DOHH2 (cell line): ENCODE measurements around the gene UMAD1.
A peak's percentile ranks its signal among the peaks of the same experiment; 100 is the strongest.

ENCODE experiments used
- H3F3A ChIP-seq: fragments of 200-600 bp; sonication (generic), shearing (Covaris generic); 2 replicates; pipeline ENCODE4 v1.6.0; 2016; ENCODE audit warnings: antibody characterized with exemption, mild to moderate bottlenecking; ENCODE audit not compliant: control insufficient read depth, insufficient read depth
- H3K27ac ChIP-seq: fragments of 200-600 bp; sonication (generic); 2 replicates; pipeline ENCODE4 v1.5.1; 2014; ENCODE audit warnings: low read depth, mild to moderate bottlenecking, low read length, moderate library complexity
- H3K27me3 ChIP-seq: fragments of 200-600 bp; sonication (generic); 2 replicates; pipeline ENCODE4 v1.6.1; 2014; ENCODE audit warnings: mild to moderate bottlenecking, low read length, mixed read lengths; ENCODE audit not compliant: control insufficient read depth
- H3K36me3 ChIP-seq: fragments of 200-600 bp; sonication (generic); 2 replicates; pipeline ENCODE4 v1.6.1; 2014; ENCODE audit warnings: mild to moderate bottlenecking, low read length, moderate library complexity, mixed read lengths; ENCODE audit not compliant: control insufficient read depth
- H3K4me1 ChIP-seq: fragments of 200-600 bp; sonication (generic); 2 replicates; pipeline ENCODE4 v1.6.1; 2014; ENCODE audit warnings: mild to moderate bottlenecking, low read length, mixed read lengths; ENCODE audit not compliant: control insufficient read depth
- H3K4me2 ChIP-seq: fragments of 200-600 bp; sonication (generic); 2 replicates; pipeline ENCODE4 v1.6.0; 2014; ENCODE audit warnings: mild to moderate bottlenecking, low read length, moderate library complexity
- H3K4me3 ChIP-seq: fragments of 200-600 bp; sonication (generic); 2 replicates; pipeline ENCODE4 v1.5.1; 2014; ENCODE audit warnings: mild to moderate bottlenecking, low read length, mixed read lengths
- H3K79me2 ChIP-seq: fragments of 200-600 bp; sonication (generic); 2 replicates; pipeline ENCODE4 v1.6.1; 2014; ENCODE audit warnings: mild to moderate bottlenecking, low read length, mixed read lengths; ENCODE audit not compliant: control insufficient read depth
- H3K9me2 ChIP-seq: fragments of 200-600 bp; sonication (generic); replicated peaks from 2 replicates; pipeline ENCODE4 v1.6.1; 2014; ENCODE audit warnings: mild to moderate bottlenecking, low read length, mixed read lengths; ENCODE audit not compliant: control insufficient read depth
- H3K9me3 ChIP-seq: fragments of 200-600 bp; sonication (generic); 2 replicates; pipeline ENCODE4 v1.6.1; 2014; ENCODE audit warnings: antibody characterized with exemption, low read length, mixed read lengths; ENCODE audit not compliant: control insufficient read depth, insufficient read depth
- H4K20me1 ChIP-seq: fragments of 200-600 bp; sonication (generic); 2 replicates; pipeline ENCODE4 v1.6.0; 2014; ENCODE audit warnings: low read depth, mild to moderate bottlenecking, antibody characterized with exemption, low read length, moderate library complexity; ENCODE audit not compliant: control insufficient read depth, insufficient read depth
- CTCF ChIP-seq: fragments of 200-600 bp; sonication (generic); IDR thresholded peaks from one replicate; pipeline ENCODE4 v1.5.1; 2014; ENCODE audit warnings: antibody characterized with exemption, mild to moderate bottlenecking, low read depth, low read length; ENCODE audit not compliant: poor library complexity, severe bottlenecking
- EZH2phosphoT487 ChIP-seq: fragments of 200-600 bp; sonication (generic); IDR thresholded peaks from 2 replicates; pipeline ENCODE4 v1.6.1; 2017; ENCODE audit warnings: borderline replicate concordance, mild to moderate bottlenecking, antibody characterized with exemption, low read length, moderate library complexity, mixed read lengths

Gene UMAD1

GRCh38 chr7:7923818-7924217, 283.3 kb downstream of the UMAD1 start:
- TF ChIP-seq CTCF (no peak), EZH2phosphoT487 (no peak)
- H3K4me2 ChIP-seq = peak overlapping the region; percentile 76
- peaks cover 4% of the 10 kb centered on the region; the same call in 1 of the 2 replicates for H3F3A ChIP-seq
- H4K20me1 ChIP-seq = no peaks in the 10 kb centered on the region
- H3K4me3 ChIP-seq = no peak overlapping the region
- H3K27me3 ChIP-seq = no peaks in the 10 kb centered on the region
- no peaks in the 10 kb centered on the region for H3K79me2 ChIP-seq
- H3K27ac ChIP-seq = no peak overlapping the region
- H3K9me2 ChIP-seq = no peaks in the 10 kb centered on the region
- no peaks in the 10 kb centered on the region for H3K9me3 ChIP-seq
- no peaks in the 10 kb centered on the region; the same call in 1 of the 2 replicates for H3K36me3 ChIP-seq
- H3K4me1 ChIP-seq = peaks cover 59% of the 10 kb centered on the region

GRCh38 chr7:7924303-7924702, 283.8 kb downstream of the UMAD1 start:
- TF ChIP-seq CTCF (no peak), EZH2phosphoT487 (no peak)
- H3K4me2 ChIP-seq = peak overlapping the region; percentile 76; the same call in 1 of the 2 replicates

More at GRCh38 chr7:7924303-7924702, 283.8 kb downstream of the UMAD1 start:
- Histone ChIP-seq H3K9me2 (no peaks in the 10 kb centered on the region), H3K27ac (no peak overlapping the region), H3K4me3 (no peak overlapping the region), H4K20me1 (no peaks in the 10 kb centered on the region), H3K27me3 (no peaks in the 10 kb centered on the region), H3K36me3 (no peaks in the 10 kb centered on the region; the same call in 1 of the 2 replicates), H3K79me2 (no peaks in the 10 kb centered on the region), H3F3A (peaks cover 4% of the 10 kb centered on the region; the same call in 1 of the 2 replicates), H3K4me1 (peaks cover 54% of the 10 kb centered on the region), H3K9me3 (no peaks in the 10 kb centered on the region)
